H9 (cell line): ENCODE data around the gene MOB1B. TPM values are rescaled to one million over a fixed set of nuclear protein-coding genes. Genes with fewer than 3 reads are reported as not detected.
A peak's percentile ranks its signal among the peaks of the same experiment; 100 is the strongest.

Experiments used
- DNase-seq: peaks from one replicate; pipeline ENCODE4 v3.0.0-alpha.2; 2017
- H2AFZ ChIP-seq: one replicate; pipeline ENCODE4 v1.6.1; 2013; ENCODE audit warnings: mild to moderate bottlenecking, low read length, control low read depth, moderate library complexity
- H2AK5ac ChIP-seq: 2 replicates; pipeline ENCODE4 v1.6.1; 2013; ENCODE audit warnings: low read length, control low read depth, mixed read lengths; ENCODE audit not compliant: insufficient read length
- H2BK120ac ChIP-seq: one replicate; pipeline ENCODE4 v1.6.1; 2013; ENCODE audit warnings: low read depth, mild to moderate bottlenecking, low read length, control low read depth, inconsistent platforms; ENCODE audit not compliant: poor library complexity, severe bottlenecking
- H2BK12ac ChIP-seq: 2 replicates; pipeline ENCODE4 v1.6.1; 2013; ENCODE audit warnings: low read length, control low read depth, mixed read lengths, low read depth; ENCODE audit not compliant: insufficient read length
- H2BK15ac ChIP-seq: 2 replicates; pipeline ENCODE4 v1.6.1; 2013; ENCODE audit warnings: low read depth, low read length, control low read depth
- H2BK20ac ChIP-seq: one replicate; pipeline ENCODE4 v1.6.1; 2013; ENCODE audit warnings: low read depth, mild to moderate bottlenecking, low read length, control low read depth, inconsistent platforms; ENCODE audit not compliant: poor library complexity, severe bottlenecking
- H2BK5ac ChIP-seq: 2 replicates; pipeline ENCODE4 v1.6.1; 2013; ENCODE audit warnings: low read length, control low read depth, mixed read lengths; ENCODE audit not compliant: insufficient read length
- H3K14ac ChIP-seq: 2 replicates; pipeline ENCODE4 v1.6.1; 2013; ENCODE audit warnings: low read length, control low read depth; ENCODE audit not compliant: insufficient read depth
- H3K18ac ChIP-seq: 2 replicates; pipeline ENCODE4 v1.6.1; 2013; ENCODE audit warnings: low read depth, mild to moderate bottlenecking, mixed read lengths, low read length, control low read depth; ENCODE audit not compliant: insufficient read length
- H3K23ac ChIP-seq: 2 replicates; pipeline ENCODE4 v1.6.1; 2013; ENCODE audit warnings: low read length, control low read depth, mixed read lengths, low read depth; ENCODE audit not compliant: insufficient read length
- H3K23me2 ChIP-seq: 2 replicates; pipeline ENCODE4 v1.6.1; 2013; ENCODE audit warnings: low read depth, mild to moderate bottlenecking, mixed read lengths, low read length, control low read depth; ENCODE audit not compliant: insufficient read length, poor library complexity, severe bottlenecking
- H3K27ac ChIP-seq: 2 replicates; pipeline ENCODE4 v1.5.1; 2013; ENCODE audit warnings: low read length, control low read depth, mixed read lengths, low read depth; ENCODE audit not compliant: insufficient read length
- H3K27me3 ChIP-seq: 2 replicates; pipeline ENCODE4 v1.6.1; 2013; ENCODE audit warnings: low read length, control low read depth, inconsistent platforms; ENCODE audit not compliant: insufficient read depth
- H3K4ac ChIP-seq: 2 replicates; pipeline ENCODE4 v1.6.1; 2013; ENCODE audit warnings: low read depth, mild to moderate bottlenecking, control low read depth, inconsistent platforms, low read length, moderate library complexity
- H3K4me1 ChIP-seq: 2 replicates; pipeline ENCODE4 v1.6.1; 2013; ENCODE audit warnings: low read length, control low read depth, inconsistent platforms; ENCODE audit not compliant: insufficient read depth
- H3K4me2 ChIP-seq: 2 replicates; pipeline ENCODE4 v1.6.1; 2013; ENCODE audit warnings: low read length, control low read depth, mixed read lengths; ENCODE audit not compliant: insufficient read length, insufficient read depth
- H3K56ac ChIP-seq: 2 replicates; pipeline ENCODE4 v1.6.1; 2013; ENCODE audit warnings: low read depth, mild to moderate bottlenecking, mixed read lengths, low read length, control low read depth; ENCODE audit not compliant: insufficient read length
- H3K79me1 ChIP-seq: 2 replicates; pipeline ENCODE4 v1.6.1; 2013; ENCODE audit warnings: low read depth, mild to moderate bottlenecking, moderate library complexity, low read length, control low read depth, inconsistent platforms; ENCODE audit not compliant: insufficient read depth, poor library complexity, severe bottlenecking
- H3K79me2 ChIP-seq: 2 replicates; pipeline ENCODE4 v1.6.1; 2013; ENCODE audit warnings: low read length, control low read depth, inconsistent platforms; ENCODE audit not compliant: insufficient read depth
- H3K9ac ChIP-seq: 2 replicates; pipeline ENCODE4 v1.6.1; 2013; ENCODE audit warnings: low read length, control low read depth, mixed read lengths; ENCODE audit not compliant: insufficient read length; ENCODE audit errors: extremely low read depth
- H3K9me3 ChIP-seq: one replicate; pipeline ENCODE4 v1.6.1; 2013; ENCODE audit warnings: low read depth, low read length, inconsistent platforms; ENCODE audit not compliant: control insufficient read depth
- H3T11ph ChIP-seq: one replicate; pipeline ENCODE4 v1.6.1; 2013; ENCODE audit warnings: mild to moderate bottlenecking, low read length, control low read depth, inconsistent platforms
- H4K20me1 ChIP-seq: one replicate; pipeline ENCODE4 v1.6.1; 2013; ENCODE audit not compliant: control insufficient read depth, insufficient read length, insufficient read depth
- H4K5ac ChIP-seq: 2 replicates; pipeline ENCODE4 v1.6.1; 2013; ENCODE audit warnings: low read depth, mild to moderate bottlenecking, mixed read lengths, low read length, control low read depth; ENCODE audit not compliant: insufficient read length
- H4K8ac ChIP-seq: replicated peaks from 2 replicates; pipeline ENCODE4 v1.6.1; 2013; ENCODE audit warnings: low read length, control low read depth, mixed read lengths, low read depth; ENCODE audit not compliant: insufficient read length
- H4K91ac ChIP-seq: 2 replicates; pipeline ENCODE4 v1.6.1; 2013; ENCODE audit warnings: low read depth, mild to moderate bottlenecking, moderate library complexity, mixed read lengths, low read length, control low read depth; ENCODE audit not compliant: insufficient read length
- H3K27ac Mint-ChIP-seq, 3 experiments: 2 replicates in 2 of 3; 3 replicates in 1 of 3; pipeline ENCODE4 v1.8.0; 2020 to 2021; ENCODE audit warnings: mixed read lengths in 3 of 3, mild to moderate bottlenecking in 1 of 3, moderate library complexity in 1 of 3
- H3K27me3 Mint-ChIP-seq: 2 replicates; pipeline ENCODE4 v1.8.0; 2021; ENCODE audit warnings: low read depth, mild to moderate bottlenecking, moderate library complexity, mixed read lengths
- H3K36me3 Mint-ChIP-seq, 3 experiments: 2 replicates in 2 of 3; 3 replicates in 1 of 3; pipeline ENCODE4 v1.8.0; 2020 to 2021; ENCODE audit warnings: low read depth in 3 of 3, mixed read lengths in 3 of 3; ENCODE audit not compliant: insufficient read depth in 1 of 3
- H3K4me1 Mint-ChIP-seq, 2 experiments: 2 replicates each; pipeline ENCODE4 v1.8.0; 2020; ENCODE audit warnings: mixed read lengths in 2 of 2
- H3K4me3 Mint-ChIP-seq, 2 experiments: 2 replicates in 1 of 2; 3 replicates in 1 of 2; pipeline ENCODE4 v1.8.0; 2020 to 2021; ENCODE audit warnings: mild to moderate bottlenecking in 2 of 2, mixed read lengths in 2 of 2, moderate library complexity in 1 of 2
- H3K9me3 Mint-ChIP-seq, 2 experiments: 2 replicates in 1 of 2; 3 replicates in 1 of 2; pipeline ENCODE4 v1.8.0; 2020; ENCODE audit warnings: mild to moderate bottlenecking in 2 of 2, mixed read lengths in 2 of 2, moderate library complexity in 1 of 2
- WGBS: extraction: QIAGEN DNeasy Blood & Tissue Kit; methylation state at CpG from one replicate; pipeline ENCODE4 v1.1.7; 2013; ENCODE audit warnings: missing lambda C conversion rate, low lambda C conversion rate, mixed read lengths; ENCODE audit not compliant: insufficient read length; ENCODE audit errors: extremely low coverage; 5-methylcytosine and 5-hydroxymethylcytosine counted together
- total RNA-seq: library from RNA; stranded (reverse); gene quantifications from 2 replicates; pipeline ENCODE4 v1.2.1, GENCODE V29; 2021
- TF ChIP-seq, protein P1 (sequence below): fragments of 200-600 bp; sonication (generic); conservative IDR thresholded peaks from 3 replicates; pipeline ENCODE4 v1.8.0; 2021; ENCODE audit warnings: antibody characterized with exemption, mild to moderate bottlenecking

The MOB1B gene
- total RNA-seq, 1 experiment from 2014 or later: 30.3 TPM

DNA sequence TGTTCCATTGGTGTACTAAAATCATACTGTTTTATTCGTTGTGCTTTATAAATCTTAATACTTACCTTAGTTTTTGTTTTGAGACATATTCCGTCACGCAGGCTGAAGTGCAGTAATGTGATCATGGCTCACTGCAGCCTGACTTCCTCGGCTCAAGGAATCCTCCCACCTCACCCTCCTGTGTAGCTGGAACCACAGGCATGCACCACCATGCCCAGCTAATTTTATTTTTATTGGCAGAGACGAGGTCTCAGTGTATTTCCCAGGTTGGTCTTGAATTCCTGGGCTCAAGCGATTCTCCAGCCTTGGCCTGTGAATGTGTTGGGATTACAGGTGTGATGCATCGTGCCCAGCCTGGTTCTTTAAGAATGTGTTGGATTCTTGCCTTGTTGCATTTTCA, 66.9 kb downstream of the MOB1B start:
- H3K4me3 Mint-ChIP-seq: no peak overlapping the region
- Histone ChIP-seq H3K18ac (no peak overlapping the region), H4K8ac (no peak overlapping the region), H3K79me1 (peaks cover 3% of the 10 kb centered on the region), H3K9ac (no peak overlapping the region), H2AFZ (no peak overlapping the region), H2BK15ac (no peak overlapping the region), H3K23me2 (no peaks in the 10 kb centered on the region), H3K14ac (no peak overlapping the region), H3K4me2 (no peak overlapping the region), H3K27me3 (no peaks in the 10 kb centered on the region), H3T11ph (no peak overlapping the region), H3K23ac (no peak overlapping the region), H4K91ac (no peak overlapping the region), H2BK120ac (no peak overlapping the region), H2BK5ac (no peak overlapping the region), H3K79me2 (no peaks in the 10 kb centered on the region), H3K9me3 (no peaks in the 10 kb centered on the region), H2AK5ac (no peak overlapping the region), H2BK12ac (no peak overlapping the region), H3K27ac (no peak overlapping the region), H3K56ac (no peak overlapping the region), H3K4me1 (no peaks in the 10 kb centered on the region), H4K5ac (no peak overlapping the region), H4K20me1 (peaks cover 3% of the 10 kb centered on the region), H3K4ac (no peak overlapping the region), H2BK20ac (no peak overlapping the region)
- DNase-seq: no peak
- no peaks in the 10 kb centered on the region for H3K9me3 Mint-ChIP-seq
- peaks cover 2 to 19% (median 12%) of the 10 kb centered on the region in 3 experiments; a peak in 6 of 7 replicates for H3K36me3 Mint-ChIP-seq
- no peaks in the 10 kb centered on the region for H3K4me1 Mint-ChIP-seq
- WGBS: no CpG with 5 or more reads among the region's 7 CpGs
- TF ChIP-seq, protein P1, sequence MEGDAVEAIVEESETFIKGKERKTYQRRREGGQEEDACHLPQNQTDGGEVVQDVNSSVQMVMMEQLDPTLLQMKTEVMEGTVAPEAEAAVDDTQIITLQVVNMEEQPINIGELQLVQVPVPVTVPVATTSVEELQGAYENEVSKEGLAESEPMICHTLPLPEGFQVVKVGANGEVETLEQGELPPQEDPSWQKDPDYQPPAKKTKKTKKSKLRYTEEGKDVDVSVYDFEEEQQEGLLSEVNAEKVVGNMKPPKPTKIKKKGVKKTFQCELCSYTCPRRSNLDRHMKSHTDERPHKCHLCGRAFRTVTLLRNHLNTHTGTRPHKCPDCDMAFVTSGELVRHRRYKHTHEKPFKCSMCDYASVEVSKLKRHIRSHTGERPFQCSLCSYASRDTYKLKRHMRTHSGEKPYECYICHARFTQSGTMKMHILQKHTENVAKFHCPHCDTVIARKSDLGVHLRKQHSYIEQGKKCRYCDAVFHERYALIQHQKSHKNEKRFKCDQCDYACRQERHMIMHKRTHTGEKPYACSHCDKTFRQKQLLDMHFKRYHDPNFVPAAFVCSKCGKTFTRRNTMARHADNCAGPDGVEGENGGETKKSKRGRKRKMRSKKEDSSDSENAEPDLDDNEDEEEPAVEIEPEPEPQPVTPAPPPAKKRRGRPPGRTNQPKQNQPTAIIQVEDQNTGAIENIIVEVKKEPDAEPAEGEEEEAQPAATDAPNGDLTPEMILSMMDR: no peak
- H3K27me3 Mint-ChIP-seq: no peaks in the 10 kb centered on the region
- peak overlapping the region in 1 of 3 experiments; percentile 7; a peak in 2 of 7 replicates for H3K27ac Mint-ChIP-seq
